Osteoblast (primary cell): ENCODE results near the gene PI4K2B. TPM values are rescaled to one million over a fixed set of nuclear protein-coding genes. Genes with fewer than 3 reads are reported as not detected.
"Not testable (repeated sequence)": the region's sequence is repeated elsewhere in the genome, so short reads cannot be mapped to it uniquely, and the experiment has no call there.

Experiments
- DNase-seq: peaks from one replicate; pipeline ENCODE4 v3.0.0; 2011; ENCODE audit warnings: low spot score, mixed read lengths; ENCODE audit not compliant: insufficient read length; ENCODE audit errors: missing footprints
- H2AFZ ChIP-seq: 2 replicates; pipeline ENCODE4 v1.6.0; 2011; ENCODE audit warnings: mild to moderate bottlenecking, low read length
- H3K27ac ChIP-seq: 2 replicates; pipeline ENCODE4 v1.5.1; 2011; ENCODE audit warnings: mild to moderate bottlenecking, low read depth, low read length, moderate library complexity
- H3K27me3 ChIP-seq: 2 replicates; pipeline ENCODE4 v1.6.0; 2012; ENCODE audit warnings: mild to moderate bottlenecking, control low read depth, inconsistent platforms, low read length, moderate library complexity; ENCODE audit not compliant: insufficient read depth
- H3K36me3 ChIP-seq: 2 replicates; pipeline ENCODE4 v1.5.1; 2011; ENCODE audit warnings: mild to moderate bottlenecking, low read length, control low read depth, moderate library complexity; ENCODE audit not compliant: insufficient read depth
- H3K4me1 ChIP-seq: 2 replicates; pipeline ENCODE4 v1.5.1; 2011; ENCODE audit warnings: mild to moderate bottlenecking, low read length, control low read depth, moderate library complexity; ENCODE audit not compliant: insufficient read depth
- H3K4me2 ChIP-seq: 2 replicates; pipeline ENCODE4 v1.6.0; 2011; ENCODE audit warnings: mild to moderate bottlenecking, low read length; ENCODE audit not compliant: insufficient read depth
- H3K4me3 ChIP-seq: fragments of 200-600 bp; sonication (generic); 3 replicates; pipeline ENCODE4 v1.5.1; 2012; ENCODE audit warnings: mild to moderate bottlenecking, low read length, inconsistent platforms; ENCODE audit not compliant: insufficient read depth
- H3K79me2 ChIP-seq: 2 replicates; pipeline ENCODE4 v1.6.0; 2012; ENCODE audit warnings: mild to moderate bottlenecking, low read length, control low read depth, inconsistent platforms; ENCODE audit not compliant: insufficient read depth
- H3K9me3 ChIP-seq: 2 replicates; pipeline ENCODE4 v1.5.1; 2011; ENCODE audit warnings: low read depth, low read length, control low read depth
- H4K20me1 ChIP-seq: 2 replicates; pipeline ENCODE4 v1.6.0; 2012; ENCODE audit warnings: mild to moderate bottlenecking, low read length, control low read depth; ENCODE audit not compliant: insufficient read depth
- CTCF ChIP-seq: IDR thresholded peaks from 2 replicates; pipeline ENCODE4 v1.5.1; 2011; ENCODE audit warnings: mild to moderate bottlenecking, low read depth, low read length, moderate library complexity; ENCODE audit errors: extremely low read depth
- total RNA-seq: library from RNA; depleted of rRNA; stranded (reverse); fragments of >200 nt; gene quantifications from 2 replicates; pipeline ENCODE4 v1.2.3, GENCODE V29; 2012

The PI4K2B gene
- total RNA-seq, 1 donor = 20.3 TPM

GRCh38 chr4:25235401-25235800 is 1.6 kb downstream of the PI4K2B start:
- H3K4me3 ChIP-seq = peak overlapping the region; percentile 95
- H3K79me2 ChIP-seq = peaks cover 48% of the 10 kb centered on the region
- no peak for TF ChIP-seq CTCF
- no peaks in the 10 kb centered on the region for H3K27me3 ChIP-seq
- peak overlapping the region; percentile 75 for H3K27ac ChIP-seq
- H3K36me3 ChIP-seq = no peaks in the 10 kb centered on the region
- peaks cover 4% of the 10 kb centered on the region for H3K9me3 ChIP-seq
- H2AFZ ChIP-seq = peak overlapping the region; percentile 76
- no peak for DNase-seq
- H4K20me1 ChIP-seq = no peaks in the 10 kb centered on the region
- H3K4me1 ChIP-seq = peaks cover 5% of the 10 kb centered on the region
- H3K4me2 ChIP-seq = peak overlapping the region; percentile 90

GRCh38 chr4:25236030-25236429 is 2.2 kb downstream of the PI4K2B start:
- DNase-seq, H3K9me3 ChIP-seq, H3K4me3 ChIP-seq, H3K36me3 ChIP-seq, H2AFZ ChIP-seq, H4K20me1 ChIP-seq, H3K4me1 ChIP-seq, H3K27me3 ChIP-seq, H3K27ac ChIP-seq: not testable (repeated sequence)
- Histone ChIP-seq H3K4me2 (peak overlapping the region; percentile 90), H3K79me2 (peaks cover 52% of the 10 kb centered on the region)

- DNase-seq = no peak
- peaks cover 57% of the 10 kb centered on the region for H3K79me2 ChIP-seq
- peaks cover 5% of the 10 kb centered on the region for H3K4me1 ChIP-seq
- H2AFZ ChIP-seq = no peak overlapping the region
- H3K36me3 ChIP-seq = no peaks in the 10 kb centered on the region
- H3K9me3 ChIP-seq = peaks cover 4% of the 10 kb centered on the region
- no peak overlapping the region for H3K4me3 ChIP-seq
- H3K27me3 ChIP-seq = no peaks in the 10 kb centered on the region
- no peaks in the 10 kb centered on the region for H4K20me1 ChIP-seq
- no peak for TF ChIP-seq CTCF
- H3K4me2 ChIP-seq = no peak overlapping the region
- no peak overlapping the region for H3K27ac ChIP-seq
Observed at GRCh38 chr4:25236971-25237370, 3.1 kb downstream of the PI4K2B start.

DNA sequence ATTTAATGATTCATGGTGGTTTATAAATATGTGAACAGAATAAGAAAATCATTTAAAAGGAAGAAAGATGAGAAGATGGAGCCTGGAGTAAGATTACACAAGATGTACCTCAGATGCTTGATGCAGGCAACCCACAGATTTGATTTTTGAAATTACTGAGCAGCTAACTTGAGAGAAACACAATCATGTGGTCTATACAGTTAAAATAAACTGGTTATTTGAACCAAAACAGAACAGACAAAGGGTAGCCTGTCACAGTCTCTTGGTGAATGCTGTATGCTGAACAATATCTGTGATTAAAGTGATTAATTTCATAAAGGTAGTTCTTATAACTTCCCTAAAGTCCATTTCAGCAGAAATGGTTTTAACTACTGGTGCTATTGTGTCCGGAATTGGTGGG is 4.2 kb downstream of the PI4K2B start:
- Histone ChIP-seq H4K20me1 (no peaks in the 10 kb centered on the region), H3K4me2 (no peak overlapping the region), H3K36me3 (no peaks in the 10 kb centered on the region), H3K9me3 (no peaks in the 10 kb centered on the region), H3K27ac (no peak overlapping the region), H3K27me3 (no peaks in the 10 kb centered on the region), H3K4me3 (no peak overlapping the region), H2AFZ (no peak overlapping the region), H3K79me2 (peaks cover 61% of the 10 kb centered on the region), H3K4me1 (peaks cover 5% of the 10 kb centered on the region)
- TF ChIP-seq CTCF = no peak
- no peak for DNase-seq

DNA sequence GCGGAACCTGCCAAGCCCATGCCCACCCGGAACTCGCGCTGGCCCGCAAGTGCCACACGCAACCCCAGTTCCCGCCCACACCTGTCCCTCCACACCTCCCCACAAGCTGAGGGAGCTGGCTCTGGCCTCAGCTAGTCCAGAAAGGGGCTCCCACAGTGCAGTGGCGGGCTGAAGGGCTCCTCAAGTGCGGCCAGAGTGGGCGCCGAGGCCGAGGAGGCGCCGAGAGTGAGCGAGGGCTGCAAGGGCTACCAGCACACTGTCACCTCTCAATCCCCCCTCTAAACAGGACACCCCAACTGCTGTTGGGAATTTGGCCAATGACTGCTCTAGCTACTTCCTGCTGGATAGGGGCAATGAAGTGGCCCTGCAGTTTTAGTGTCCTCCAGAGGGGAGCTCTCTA is 5.7 kb downstream of the PI4K2B start:
- H4K20me1 ChIP-seq, H3K4me1 ChIP-seq, DNase-seq, H2AFZ ChIP-seq, H3K36me3 ChIP-seq, H3K4me2 ChIP-seq, H3K27ac ChIP-seq, H3K9me3 ChIP-seq, H3K4me3 ChIP-seq, H3K27me3 ChIP-seq: not testable (repeated sequence)
- peaks cover 61% of the 10 kb centered on the region for H3K79me2 ChIP-seq

- DNase-seq, H3K27me3 ChIP-seq: not testable (repeated sequence)
- peaks cover 61% of the 10 kb centered on the region for H3K79me2 ChIP-seq
Observed at GRCh38 chr4:25240754-25241210, 6.9 kb downstream of the PI4K2B start.

DNA sequence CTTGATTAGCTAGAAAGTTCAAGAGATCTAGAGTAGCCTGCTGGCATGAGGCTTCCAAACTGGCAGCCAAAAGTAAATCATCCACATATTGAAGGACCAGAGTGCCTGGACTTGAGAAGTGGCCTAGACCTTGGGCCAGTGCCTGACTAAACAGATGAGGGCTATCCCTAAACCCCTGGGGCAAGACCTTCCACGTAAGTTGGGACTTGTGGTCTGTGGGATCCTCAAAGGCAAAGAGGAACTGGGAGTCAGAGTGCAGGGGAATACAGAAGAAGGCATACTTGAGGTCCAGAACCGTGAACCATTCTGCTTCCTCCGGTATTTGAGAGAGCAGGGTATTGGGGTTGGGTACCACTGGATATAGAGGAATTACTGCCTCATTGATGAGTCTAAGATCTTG is 8.4 kb downstream of the PI4K2B start:
- not testable (repeated sequence) for H3K9me3 ChIP-seq, H3K4me2 ChIP-seq, DNase-seq, H3K4me1 ChIP-seq, H3K36me3 ChIP-seq, H3K4me3 ChIP-seq, H4K20me1 ChIP-seq, H2AFZ ChIP-seq, H3K27ac ChIP-seq, H3K27me3 ChIP-seq
- H3K79me2 ChIP-seq = peaks cover 57% of the 10 kb centered on the region

More at GRCh38 chr4:25240754-25241210, 6.9 kb downstream of the PI4K2B start:
- not testable (repeated sequence) for H3K4me2 ChIP-seq, H3K4me1 ChIP-seq, H3K36me3 ChIP-seq, H3K9me3 ChIP-seq, H3K4me3 ChIP-seq, H3K27ac ChIP-seq, H4K20me1 ChIP-seq, H2AFZ ChIP-seq
